ENCODE results near the gene SRD5A1. TPM values are rescaled to one million over a fixed set of nuclear protein-coding genes. Genes with fewer than 3 reads are reported as not detected.

SRD5A1 gene
- total RNA-seq = 10 to 100 TPM; 11.0 to 16.2 TPM

- ATAC-seq (peak; percentile 91), DNase-seq (peak; percentile 92)
- H3K27ac Mint-ChIP-seq = peak within 1 kb of the TSS; percentile 98
- H3K4me1 Mint-ChIP-seq = peaks cover 43% of the 10 kb centered on the region
- no peaks in the 10 kb centered on the region for H3K9me3 Mint-ChIP-seq (ENCODE audit: low read depth)
- peaks cover 44% of the 10 kb centered on the region for H3K36me3 Mint-ChIP-seq
- no peaks in the 10 kb centered on the region for H3K27me3 Mint-ChIP-seq
- CTCF ChIA-PET = interaction anchor here (0.6 to 2.8 kb wide), 6 partner anchors 15 to 1142 kb away, joined by 3 to 15 read pairs (median 3); partner anchors contain the start of gene MED10
- peak within 1 kb of the TSS; percentile 97 for H3K4me3 Mint-ChIP-seq
Measured at GRCh38 chr5:6632888-6633468, at the start of gene SRD5A1, which contains the start of gene NSUN2. SRD5A1 (plus strand) TSS chr5:6633440; CDS start chr5:6633577, 137 bp downstream. NSUN2 (minus strand) TSS chr5:6633044; CDS start chr5:6632979, 65 bp downstream.

DNA sequence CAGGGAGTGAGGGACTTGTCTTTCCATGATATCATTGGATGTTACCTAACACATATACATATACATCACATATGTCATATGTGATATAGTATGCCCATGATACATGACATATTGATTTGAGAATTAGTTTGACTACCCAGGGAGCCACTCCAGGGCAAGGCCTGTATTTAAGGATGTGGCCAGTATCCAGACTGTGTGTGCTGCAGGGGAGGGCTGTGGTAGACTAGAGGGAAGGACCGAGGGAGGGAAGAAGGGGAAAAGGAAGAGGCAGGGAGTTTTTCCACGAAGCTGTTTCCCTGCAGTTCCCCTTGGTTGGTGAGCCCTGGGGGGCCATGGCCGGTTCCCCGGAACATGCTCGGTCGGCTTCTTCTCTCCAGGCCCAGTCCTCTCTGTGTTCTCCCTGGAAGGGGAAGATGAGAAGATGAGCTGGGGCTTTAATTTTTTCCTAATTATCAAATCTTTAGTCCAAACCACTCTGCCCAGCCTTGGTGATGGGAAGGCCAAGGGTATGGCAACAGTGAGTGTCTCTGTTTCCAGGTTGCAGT is 49.1 kb upstream of the SRD5A1 start:
- peaks cover 6% of the 10 kb centered on the region for H3K4me1 Mint-ChIP-seq
- no peak overlapping the region for H3K4me3 Mint-ChIP-seq
- no peak overlapping the region for H3K27ac Mint-ChIP-seq
- H3K36me3 Mint-ChIP-seq = no peaks in the 10 kb centered on the region
- no peaks in the 10 kb centered on the region for H3K9me3 Mint-ChIP-seq (ENCODE audit: low read depth)
- ATAC-seq (no peak), DNase-seq (peak; percentile 23)
- peaks cover 66% of the 10 kb centered on the region for H3K27me3 Mint-ChIP-seq
- CTCF ChIA-PET = no interaction called here

GRCh38 chr5:6584727-6585126 is 48.5 kb upstream of the SRD5A1 start:
- DNase-seq (peak; percentile 16), ATAC-seq (no peak)
- CTCF ChIA-PET = no interaction called here
- no peaks in the 10 kb centered on the region for H3K9me3 Mint-ChIP-seq (ENCODE audit: low read depth)
- peaks cover 67% of the 10 kb centered on the region for H3K27me3 Mint-ChIP-seq
- H3K27ac Mint-ChIP-seq = no peak overlapping the region
- no peak overlapping the region for H3K4me3 Mint-ChIP-seq
- no peaks in the 10 kb centered on the region for H3K36me3 Mint-ChIP-seq
- peaks cover 6% of the 10 kb centered on the region for H3K4me1 Mint-ChIP-seq

- DNase-seq = peak; percentile 31
- Mint-ChIP-seq H3K36me3 (no peaks in the 10 kb centered on the region), H3K27me3 (peaks cover 66% of the 10 kb centered on the region), H3K4me1 (peaks cover 6% of the 10 kb centered on the region), H3K27ac (no peak overlapping the region), H3K9me3 (ENCODE audit: low read depth) (no peaks in the 10 kb centered on the region), H3K4me3 (no peak overlapping the region)
- CTCF ChIA-PET = no interaction called here
- no peak for ATAC-seq
Measured at GRCh38 chr5:6585168-6585567, 48.1 kb upstream of the SRD5A1 start.

- Mint-ChIP-seq H3K9me3 (ENCODE audit: low read depth) (no peaks in the 10 kb centered on the region), H3K27ac (no peak overlapping the region), H3K27me3 (peaks cover 59% of the 10 kb centered on the region), H3K4me3 (no peak overlapping the region), H3K36me3 (no peaks in the 10 kb centered on the region), H3K4me1 (peaks cover 6% of the 10 kb centered on the region)
- DNase-seq (peak; percentile 31), ATAC-seq (no peak)
- CTCF ChIA-PET = interaction anchor here (0.9 kb wide), 1 partner anchor 9 kb away, joined by 3 read pairs; no protein-coding TSS in a partner anchor
Measured at GRCh38 chr5:6585939-6586646, 47.1 kb upstream of the SRD5A1 start.

DNA sequence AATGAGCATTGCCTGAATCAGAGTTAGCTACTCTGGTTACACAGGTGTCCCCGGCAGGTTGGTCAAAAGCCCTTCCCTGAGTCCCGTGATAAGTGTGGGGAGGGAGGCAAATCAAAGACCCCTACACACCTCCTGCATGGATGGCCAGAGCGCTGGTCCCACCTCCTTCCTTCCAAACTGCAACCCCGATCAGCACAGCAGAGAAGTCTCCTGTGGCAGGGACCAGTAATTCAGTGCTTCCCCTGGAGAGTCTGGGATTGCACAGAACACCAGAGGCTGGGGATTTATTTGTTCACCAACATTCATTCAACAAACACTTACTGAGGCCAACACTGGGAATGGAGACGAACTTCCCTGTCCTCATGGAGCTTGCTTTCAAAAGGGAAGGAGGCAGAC is 46.6 kb upstream of the SRD5A1 start:
- Mint-ChIP-seq H3K9me3 (ENCODE audit: low read depth) (no peaks in the 10 kb centered on the region), H3K36me3 (no peaks in the 10 kb centered on the region), H3K27me3 (peaks cover 54% of the 10 kb centered on the region), H3K4me1 (peaks cover 6% of the 10 kb centered on the region), H3K4me3 (no peak overlapping the region), H3K27ac (no peak overlapping the region)
- CTCF ChIA-PET = interaction anchor here (0.9 kb wide), 1 partner anchor 10 kb away, joined by 3 read pairs; no protein-coding TSS in a partner anchor
- DNase-seq (no peak), ATAC-seq (no peak)

GRCh38 chr5:6587171-6587570 is 46.1 kb upstream of the SRD5A1 start:
- CTCF ChIA-PET = interaction anchor here (0.9 kb wide), 1 partner anchor 10 kb away, joined by 3 read pairs; no protein-coding TSS in a partner anchor
- ATAC-seq = no peak
- peak; percentile 36 for DNase-seq
- Mint-ChIP-seq H3K36me3 (no peaks in the 10 kb centered on the region), H3K9me3 (ENCODE audit: low read depth) (no peaks in the 10 kb centered on the region), H3K4me3 (no peak overlapping the region), H3K4me1 (peaks cover 6% of the 10 kb centered on the region), H3K27ac (no peak overlapping the region), H3K27me3 (peaks cover 49% of the 10 kb centered on the region)

GRCh38 chr5:6590581-6590980 is 42.7 kb upstream of the SRD5A1 start:
- DNase-seq (peak; percentile 31), ATAC-seq (no peak)
- CTCF ChIA-PET = no interaction called here
- Mint-ChIP-seq H3K9me3 (ENCODE audit: low read depth) (no peaks in the 10 kb centered on the region), H3K36me3 (no peaks in the 10 kb centered on the region), H3K27ac (no peak overlapping the region), H3K27me3 (peaks cover 21% of the 10 kb centered on the region), H3K4me1 (no peaks in the 10 kb centered on the region), H3K4me3 (no peak overlapping the region)

- Mint-ChIP-seq H3K4me1 (no peaks in the 10 kb centered on the region), H3K36me3 (peaks cover 4% of the 10 kb centered on the region), H3K27me3 (peaks cover 15% of the 10 kb centered on the region), H3K27ac (no peak overlapping the region), H3K4me3 (no peak overlapping the region), H3K9me3 (ENCODE audit: low read depth) (no peaks in the 10 kb centered on the region)
- CTCF ChIA-PET = no interaction called here
- DNase-seq = no peak
- ATAC-seq = no peak
Measured at GRCh38 chr5:6591671-6592288, 41.5 kb upstream of the SRD5A1 start.

- H3K4me3 Mint-ChIP-seq = no peak overlapping the region
- peaks cover 11% of the 10 kb centered on the region for H3K27me3 Mint-ChIP-seq
- CTCF ChIA-PET = no interaction called here
Measured at GRCh38 chr5:6592601-6593000, 40.6 kb upstream of the SRD5A1 start.

DNA sequence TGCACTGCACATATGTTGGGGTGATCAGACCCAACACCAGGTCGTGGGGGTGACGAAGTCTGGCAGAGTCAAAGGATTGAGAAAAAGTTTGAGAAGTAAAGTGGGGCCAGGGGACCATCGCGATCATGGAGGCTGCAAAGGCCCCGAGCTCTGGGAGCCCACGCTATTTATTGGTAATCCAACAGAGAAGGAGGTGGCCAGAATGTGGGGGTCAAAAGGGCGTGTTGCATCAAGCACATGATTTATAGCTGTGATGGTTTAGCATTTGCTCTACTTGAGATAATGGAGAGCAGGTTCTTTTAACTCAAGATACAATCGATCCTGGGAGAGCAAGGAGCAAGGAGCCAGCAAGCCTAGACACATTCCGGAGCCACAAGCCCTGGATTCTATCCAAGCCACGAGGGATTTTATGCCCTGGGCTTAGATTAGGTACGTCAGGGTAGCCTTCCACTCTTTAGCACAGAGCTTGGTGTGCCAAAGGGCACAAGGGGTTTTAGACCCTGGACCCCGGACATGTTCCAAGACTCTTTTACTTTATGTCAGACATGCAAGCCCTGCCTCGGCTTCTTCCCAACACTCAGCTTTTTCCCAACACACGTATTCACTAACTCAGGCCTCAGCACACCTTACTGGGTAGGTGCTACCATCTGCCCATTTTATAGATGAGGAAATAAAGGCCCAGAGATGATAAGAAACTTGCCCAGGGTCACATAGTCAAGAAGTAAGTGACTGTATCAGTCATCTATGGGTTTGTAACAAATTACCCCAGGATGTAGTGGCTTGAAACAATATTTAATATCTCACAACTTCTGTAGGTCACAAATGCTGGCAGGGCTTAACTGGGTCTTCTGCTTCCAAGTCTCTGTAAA is 39.9 kb upstream of the SRD5A1 start:
- CTCF ChIA-PET = no interaction called here
- H3K27ac Mint-ChIP-seq = no peak overlapping the region
- H3K4me3 Mint-ChIP-seq = no peak overlapping the region
- DNase-seq (peak; percentile 14), ATAC-seq (no peak)
- no peaks in the 10 kb centered on the region for H3K4me1 Mint-ChIP-seq
- H3K27me3 Mint-ChIP-seq = peaks cover 11% of the 10 kb centered on the region
- H3K9me3 Mint-ChIP-seq (ENCODE audit: low read depth) = no peaks in the 10 kb centered on the region
- H3K36me3 Mint-ChIP-seq = peaks cover 14% of the 10 kb centered on the region

More at GRCh38 chr5:6592601-6593000, 40.6 kb upstream of the SRD5A1 start:
- no peaks in the 10 kb centered on the region for H3K4me1 Mint-ChIP-seq
- peak; percentile 15 for DNase-seq
- H3K9me3 Mint-ChIP-seq (ENCODE audit: low read depth) = no peaks in the 10 kb centered on the region
- no peak for ATAC-seq
- no peak overlapping the region for H3K27ac Mint-ChIP-seq
- peaks cover 9% of the 10 kb centered on the region for H3K36me3 Mint-ChIP-seq

- H3K9me3 Mint-ChIP-seq (ENCODE audit: low read depth) = no peaks in the 10 kb centered on the region
- CTCF ChIA-PET = no interaction called here
- H3K4me1 Mint-ChIP-seq = no peaks in the 10 kb centered on the region
- no peak overlapping the region for H3K4me3 Mint-ChIP-seq
- no peak overlapping the region for H3K27ac Mint-ChIP-seq
- peaks cover 5% of the 10 kb centered on the region for H3K27me3 Mint-ChIP-seq
- DNase-seq (peak; percentile 21), ATAC-seq (no peak)
- H3K36me3 Mint-ChIP-seq = peaks cover 20% of the 10 kb centered on the region
Measured at GRCh38 chr5:6594066-6594465, 39.2 kb upstream of the SRD5A1 start.

DNA sequence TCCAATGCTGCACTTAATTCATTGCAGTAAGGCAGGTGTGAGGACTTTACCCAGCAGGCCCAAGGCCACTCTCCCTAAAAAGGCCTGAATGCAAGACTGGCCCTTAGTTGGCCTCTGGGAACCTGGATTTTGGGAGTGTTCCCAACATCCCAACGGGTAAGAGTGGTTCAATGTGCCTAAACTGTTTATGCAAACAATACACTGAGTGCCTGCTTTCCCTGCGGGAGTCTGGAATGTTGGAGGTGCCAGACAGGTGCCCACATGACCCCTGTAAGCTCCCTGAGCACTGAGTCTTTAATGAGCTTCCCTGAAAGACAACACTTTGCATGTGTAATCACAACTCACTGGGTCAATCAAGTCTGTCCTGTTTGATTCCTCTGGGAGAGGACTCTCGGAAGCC is 37.8 kb upstream of the SRD5A1 start:
- CTCF ChIA-PET = no interaction called here
- peak; percentile 22 for DNase-seq
- Mint-ChIP-seq H3K27me3 (no peaks in the 10 kb centered on the region), H3K4me1 (no peaks in the 10 kb centered on the region), H3K9me3 (ENCODE audit: low read depth) (no peaks in the 10 kb centered on the region), H3K27ac (no peak overlapping the region), H3K36me3 (peaks cover 29% of the 10 kb centered on the region), H3K4me3 (no peak overlapping the region)
- ATAC-seq = no peak

All from activated CD8-positive, alpha-beta memory T cell treated with anti-CD3 and anti-CD28 coated beads, Interleukin-2, amount 10 ng/mL, durations not matched to agents 7 days and 5 days (primary cell).